Measurements from ENCODE around the gene RBM4B. TPM values are rescaled to one million over a fixed set of nuclear protein-coding genes. Genes with fewer than 3 reads are reported as not detected.

The RBM4B gene
- total and polyA plus RNA-seq, 2 of the 13 experiments (the other 11 are each of a cell fraction or from before 2014, with no cell fraction given): 25.8 to 32.4 TPM

GRCh38 chr11:66653123-66653522, 24.6 kb downstream of the RBM4B start:
- ATAC-seq: no peak; the same call in 2 of the 3 replicates
- in situ Hi-C loops (cut with HindIII; ENCODE audit: extremely low pct_ligation_motif_present, low pct_unique_long_range_greater_than_20kb): no loop called here
- no peak for FAIRE-seq
- H3K27me3 ChIP-seq (ENCODE audit: control insufficient read depth in 1 of 2, insufficient read depth in 2 of 2, low read length in 2 of 2): no peaks in the 10 kb centered on the region
- CTCF ChIA-PET (ENCODE audit: low intra/inter-chr PET ratio, low total read pairs): no interaction called here
- peaks cover 10% of the 10 kb centered on the region for H3K79me2 ChIP-seq (ENCODE audit: insufficient read depth, low read length)
- no peaks in the 10 kb centered on the region for H3K9me3 ChIP-seq (ENCODE audit: low read length)
- 94% methylated on average over 6 of the region's 6 CpGs for WGBS (ENCODE audit: low lambda C conversion rate)
- H3K4me3 ChIP-seq (replicated peaks in 1 of 3; ENCODE audit: insufficient read depth in 1 of 3, low read depth in 2 of 3, low read length in 3 of 3): no peak overlapping the region
- no peak for TF ChIP-seq NONO (IDR thresholded peaks at IDR 0.05)
- no peak for TF ChIP-seq NONO (CRISPR knock-in tag; conservative IDR thresholded peaks at IDR 0.05)
- TF ChIP-seq, protein P1, sequence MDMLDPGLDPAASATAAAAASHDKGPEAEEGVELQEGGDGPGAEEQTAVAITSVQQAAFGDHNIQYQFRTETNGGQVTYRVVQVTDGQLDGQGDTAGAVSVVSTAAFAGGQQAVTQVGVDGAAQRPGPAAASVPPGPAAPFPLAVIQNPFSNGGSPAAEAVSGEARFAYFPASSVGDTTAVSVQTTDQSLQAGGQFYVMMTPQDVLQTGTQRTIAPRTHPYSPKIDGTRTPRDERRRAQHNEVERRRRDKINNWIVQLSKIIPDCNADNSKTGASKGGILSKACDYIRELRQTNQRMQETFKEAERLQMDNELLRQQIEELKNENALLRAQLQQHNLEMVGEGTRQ (IDR thresholded peaks at IDR 0.05; ENCODE audit: low read depth, low read length): no peak
- TF ChIP-seq, protein P1 (CRISPR knock-in tag; IDR thresholded peaks at IDR 0.05; ENCODE audit: borderline replicate concordance): no peak
- TF ChIP-seq FOXJ3 (CRISPR knock-in tag; IDR thresholded peaks at IDR 0.05; ENCODE audit: borderline replicate concordance): no peak
- no peak for TF ChIP-seq AGO2 (optimal IDR thresholded peaks at IDR 0.05; ENCODE audit: low read depth, low read length)
- TF ChIP-seq MBD4 (IDR thresholded peaks at IDR 0.05; ENCODE audit: borderline replicate concordance, low read length): no peak
- TF ChIP-seq ZNF607 (CRISPR knock-in tag; IDR thresholded peaks at IDR 0.05; ENCODE audit: borderline replicate concordance): no peak
- no TSS peak for BruUV-seq (replicated peaks)
- H3K4me1 ChIP-seq (ENCODE audit: insufficient read depth, low read length): peaks cover 12% of the 10 kb centered on the region; the same call in 1 of the 2 replicates
- no peak overlapping the region for H3K4me2 ChIP-seq (ENCODE audit: low read depth, low read length)
- intact Hi-C loops (cut with micrococcal nuclease; ENCODE audit: unreplicated experiment): no loop called here
- POLR2A ChIA-PET: interaction anchor here (1.8 to 4.9 kb wide), 2 partner anchors 15 to 24 kb away, joined by 5 to 20 read pairs; partner anchors contain the start of genes RBM4 and RBM4B
- H4K20me1 ChIP-seq (ENCODE audit: insufficient read depth, low read length): peaks cover 13% of the 10 kb centered on the region
- H2AFZ ChIP-seq (ENCODE audit: low read length): no peak overlapping the region
- peaks cover 3 to 32% of the 10 kb centered on the region in 2 experiments; a peak in 4 of 5 replicates for H3K36me3 ChIP-seq (replicated peaks in 1 of 2; ENCODE audit: control insufficient read depth in 1 of 2, insufficient read depth in 2 of 2, low read length in 2 of 2)
- H3K9ac ChIP-seq (ENCODE audit: insufficient read depth, low read depth, low read length): no peak overlapping the region
- DNase-seq (ENCODE audit: low spot score): no peak
- H3K27ac ChIP-seq (ENCODE audit: extremely low read length, insufficient read depth, low read length): no peak overlapping the region

All from HepG2 (cell line).